Endothelial cell of umbilical vein (primary cell): Measurements from ENCODE around the gene OR8G5. TPM values are rescaled to one million over a fixed set of nuclear protein-coding genes. Genes with fewer than 3 reads are reported as not detected.

Source experiments
- BruUV-seq: library from RNA; stranded (reverse); fragments of 400-500 nt; replicated peaks from 2 replicates; lab custom pipeline; 2021; lab: Mats Ljungman, UMichigan
- CTCF ChIA-PET: fragments of 300-600, 350-600 bp; sonication (Branson Sonifier 250); formaldehyde crosslinking; loops from one replicate; lab custom pipeline; 2021; ENCODE audit warnings: antibody characterized with exemption, inconsistent platforms; lab: Charles Lee
- POLR2A ChIA-PET: fragments of 300-600, 350-600 bp; sonication (Branson Sonifier 250); formaldehyde crosslinking; loops from one replicate; lab custom pipeline; 2021; ENCODE audit warnings: antibody characterized with exemption, inconsistent platforms; lab: Charles Lee
- DNase-seq: peaks from one replicate; pipeline ENCODE4 v3.0.0-alpha.2; 2011; ENCODE audit warnings: low read depth, low spot score
- FAIRE-seq: peaks from 2 replicates; lab custom pipeline; 2011; peaks lifted over from hg19 to GRCh38; lab: Jason Lieb, UNC
- H2AFZ ChIP-seq: 2 replicates; pipeline ENCODE4 v1.6.0; 2012; ENCODE audit warnings: low read depth, low read length, control low read depth, inconsistent platforms
- H3K27ac ChIP-seq: 2 replicates; pipeline ENCODE4 v1.5.1; 2011; ENCODE audit warnings: low read depth, mild to moderate bottlenecking, control low read depth, low read length, moderate library complexity; ENCODE audit not compliant: insufficient read depth
- H3K27me3 ChIP-seq, 2 experiments: 2 replicates each; pipeline versions ENCODE4 v1.6.0 to v1.6.1; 2011; ENCODE audit warnings: low read length in 2 of 2, mixed read lengths in 1 of 2; ENCODE audit not compliant: control insufficient read depth in 2 of 2, insufficient read depth in 2 of 2
- H3K36me3 ChIP-seq, 2 experiments: 2 replicates in 1 of 2; 3 replicates in 1 of 2; pipeline ENCODE4 v1.5.1; 2011; ENCODE audit warnings: low read length in 2 of 2, mild to moderate bottlenecking in 1 of 2, moderate library complexity in 1 of 2; ENCODE audit not compliant: control insufficient read depth in 2 of 2, insufficient read depth in 2 of 2; ENCODE audit errors: extremely low read depth in 1 of 2
- H3K4me1 ChIP-seq: 3 replicates; pipeline ENCODE4 v1.5.1; 2011; ENCODE audit warnings: mild to moderate bottlenecking, low read length; ENCODE audit not compliant: control insufficient read depth, insufficient read depth; ENCODE audit errors: extremely low read depth
- H3K4me2 ChIP-seq: 2 replicates; pipeline ENCODE4 v1.6.1; 2011; ENCODE audit warnings: low read length, control low read depth, mixed read lengths; ENCODE audit not compliant: insufficient read depth
- H3K4me3 ChIP-seq, 3 experiments: fragments of 200-600 bp in 1 of 3; sonication (generic), shearing (Covaris generic) in 1 of 3; replicated peaks in 1 of 3; 2 replicates each; pipeline ENCODE4 v1.5.1; 2011 to 2016; ENCODE audit warnings: control low read depth in 3 of 3, low read length in 3 of 3, mild to moderate bottlenecking in 2 of 3, inconsistent platforms in 1 of 3, low read depth in 1 of 3, moderate library complexity in 1 of 3; ENCODE audit not compliant: insufficient read depth in 1 of 3
- H3K79me2 ChIP-seq: 2 replicates; pipeline ENCODE4 v1.6.0; 2012; ENCODE audit warnings: low read length, inconsistent platforms; ENCODE audit not compliant: control insufficient read depth, insufficient read depth
- H3K9ac ChIP-seq: replicated peaks from 2 replicates; pipeline ENCODE3; 2011; ENCODE audit warnings: low read length, control low read depth; ENCODE audit not compliant: insufficient read depth; ENCODE audit errors: extremely low read depth
- H3K9me1 ChIP-seq: replicated peaks from 3 replicates; pipeline ENCODE4 v1.6.0; 2011; ENCODE audit warnings: mild to moderate bottlenecking, low read length; ENCODE audit not compliant: control insufficient read depth, insufficient read depth; ENCODE audit errors: extremely low read depth
- H3K9me3 ChIP-seq: replicated peaks from 2 replicates; pipeline ENCODE4 v1.5.1; 2012; ENCODE audit warnings: low read length, inconsistent platforms; ENCODE audit not compliant: control insufficient read depth, insufficient read depth
- H4K20me1 ChIP-seq: replicated peaks from 2 replicates; pipeline ENCODE3; 2011; ENCODE audit warnings: mild to moderate bottlenecking, low read length; ENCODE audit not compliant: control insufficient read depth, insufficient read depth; ENCODE audit errors: extremely low read depth
- EZH2 ChIP-seq: IDR thresholded peaks from 2 replicates; pipeline ENCODE4 v1.6.1; 2012; ENCODE audit warnings: borderline replicate concordance, low read depth, mild to moderate bottlenecking, moderate library complexity, low read length, inconsistent platforms; ENCODE audit not compliant: severe bottlenecking
- FOS ChIP-seq: IDR thresholded peaks from 2 replicates; pipeline ENCODE4 v1.6.1; 2011; ENCODE audit warnings: mild to moderate bottlenecking, low read length, moderate library complexity, borderline replicate concordance; ENCODE audit not compliant: insufficient read depth
- GATA2 ChIP-seq: IDR thresholded peaks from 2 replicates; pipeline ENCODE4 v1.7.0; 2011; ENCODE audit warnings: low read depth, mild to moderate bottlenecking, moderate library complexity, mixed read lengths, low read length; ENCODE audit not compliant: insufficient read length, insufficient read depth
- JUN ChIP-seq: IDR thresholded peaks from 2 replicates; pipeline ENCODE4 v1.6.1; 2011; ENCODE audit warnings: borderline replicate concordance, low read depth; ENCODE audit not compliant: insufficient read length, insufficient read depth
- MYC ChIP-seq: IDR thresholded peaks from one replicate; pipeline ENCODE4 v1.6.1; 2011; ENCODE audit warnings: mild to moderate bottlenecking, low read depth, low read length
- POLR2A ChIP-seq: IDR thresholded peaks from 2 replicates; pipeline ENCODE4 v1.6.1; 2012; ENCODE audit warnings: low read depth, mild to moderate bottlenecking, control low read depth, low read length
- POLR2AphosphoS5 ChIP-seq: IDR thresholded peaks from 2 replicates; pipeline ENCODE4 v1.6.1; 2012; ENCODE audit warnings: low read depth, mild to moderate bottlenecking, control low read depth, low read length, moderate library complexity; ENCODE audit not compliant: insufficient read depth
- dilution Hi-C: fragments of 300-500 bp; cut with MboI; formaldehyde crosslinking; loops from one replicate; pipeline ENCODE4 v1.15.0; 2019; ENCODE audit warnings: low sequenced_read_pairs; ENCODE audit not compliant: extremely low pct_ligation_motif_present
- intact Hi-C: fragments of 100-400 bp; cut with micrococcal nuclease; formaldehyde crosslinking; loops from one replicate; pipeline ENCODE4 v1.10.0; 2022
- polyA plus RNA-seq, 4 experiments: library from polyadenylated mRNA; depleted of rRNA in 3 of 4; stranded (reverse) in 3 of 4; unstranded in 1 of 4; fragments of >200 nt; gene quantifications; 2 replicates each; pipeline versions ENCODE4 v1.2.1 to v1.2.3, GENCODE V29; 2011 to 2012; ENCODE audit warnings: missing spikeins in 1 of 4
- total RNA-seq: library from RNA; stranded (reverse); gene quantifications from 2 replicates; pipeline ENCODE4 v1.2.3, GENCODE V29; 2021
- TF ChIP-seq, protein P1 (sequence below): IDR thresholded peaks from 2 replicates; pipeline ENCODE4 v1.6.1; 2011; ENCODE audit not compliant: insufficient read depth, insufficient read length
- TF ChIP-seq, protein P2 (sequence below), 2 donors: IDR thresholded peaks; 1 replicate in 1 of 2; 2 replicates in 1 of 2; pipeline ENCODE4 v1.5.1; 2011; ENCODE audit warnings: low read length in 2 of 2, mild to moderate bottlenecking in 2 of 2, moderate library complexity in 2 of 2, control low read depth in 1 of 2, inconsistent platforms in 1 of 2, low read depth in 1 of 2; ENCODE audit not compliant: insufficient read depth in 1 of 2; ENCODE audit errors: extremely low read depth in 1 of 2

OR8G5 gene
- total and polyA plus RNA-seq, 2 donors (not counting 3 experiments of a cell fraction or from before 2014, with no cell fraction given): not detected

DNA sequence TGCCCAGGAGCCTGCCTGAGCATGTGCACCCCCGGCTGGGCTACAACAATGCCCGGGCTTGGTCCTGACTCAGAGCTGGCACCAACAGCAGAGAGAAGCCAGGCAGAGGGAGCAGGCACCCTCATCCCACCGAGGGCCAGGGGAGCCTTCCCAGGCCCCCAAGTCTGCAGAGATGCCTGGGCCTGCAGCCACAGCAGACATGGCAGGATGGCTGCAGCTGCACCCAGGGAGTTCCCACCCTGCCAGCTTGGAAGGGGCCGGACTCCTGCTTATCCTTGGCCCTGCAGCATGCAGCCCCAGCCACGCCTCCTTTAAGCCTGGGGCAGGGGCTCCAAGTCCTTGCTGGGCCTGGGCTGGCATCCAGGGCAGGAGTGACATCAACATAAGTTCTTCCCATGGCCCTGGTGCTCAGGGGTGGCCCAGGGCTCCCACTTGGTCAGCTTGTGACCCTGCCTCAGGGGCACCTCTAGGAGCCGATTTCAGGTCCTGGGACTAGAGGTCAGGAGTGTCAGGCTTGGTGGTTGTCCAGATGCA lies 46.3 kb upstream of the OR8G5 start:
- Histone ChIP-seq H3K4me3 (no peak overlapping the region), H2AFZ (no peak overlapping the region), H3K9me1 (no peaks in the 10 kb centered on the region), H3K27ac (no peak overlapping the region), H3K36me3 (no peaks in the 10 kb centered on the region), H3K9me3 (no peaks in the 10 kb centered on the region), H3K4me2 (no peak overlapping the region), H3K4me1 (no peaks in the 10 kb centered on the region), H3K79me2 (no peaks in the 10 kb centered on the region), H4K20me1 (no peaks in the 10 kb centered on the region), H3K27me3 (peaks cover 0 to 1% of the 10 kb centered on the region in 2 experiments), H3K9ac (no peak overlapping the region)
- no peak for TF ChIP-seq JUN
- TF ChIP-seq FOS: no peak
- no peak for TF ChIP-seq POLR2A
- no TSS peak for BruUV-seq
- DNase-seq (no peak), FAIRE-seq (no peak)
- intact Hi-C loops (no loop called here), dilution Hi-C loops (no loop called here)
- CTCF ChIA-PET: no interaction called here
- POLR2A ChIA-PET: no interaction called here

DNA sequence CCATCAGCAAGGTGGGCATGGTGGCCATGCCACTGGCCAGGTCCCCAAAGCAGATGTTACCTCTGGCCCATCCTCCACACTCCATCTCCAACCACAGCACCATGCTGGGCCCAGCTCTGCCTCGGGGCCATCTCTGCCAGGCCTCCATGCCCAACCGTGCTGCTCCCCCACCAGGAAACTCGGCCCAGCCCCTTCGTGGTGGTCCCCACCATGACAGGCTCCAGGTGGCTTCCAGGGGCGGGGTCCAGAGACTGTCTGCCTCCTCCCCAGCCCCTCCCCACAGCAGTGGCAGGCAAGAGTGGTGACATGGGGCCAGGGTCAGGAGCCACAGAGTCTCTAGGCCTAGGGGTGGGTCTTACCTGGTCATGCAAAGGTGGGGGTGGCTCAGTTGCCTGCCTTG lies 45.8 kb upstream of the OR8G5 start:
- H3K9ac ChIP-seq: no peak overlapping the region
- BruUV-seq: no TSS peak
- H3K27me3 ChIP-seq: peaks cover 0 to 1% of the 10 kb centered on the region in 2 experiments
- DNase-seq: no peak
- H3K9me1 ChIP-seq: no peaks in the 10 kb centered on the region
- no peaks in the 10 kb centered on the region for H4K20me1 ChIP-seq
- H3K9me3 ChIP-seq: no peaks in the 10 kb centered on the region
- POLR2A ChIA-PET: no interaction called here
- dilution Hi-C loops: no loop called here
- H3K4me1 ChIP-seq: no peaks in the 10 kb centered on the region
- no peak overlapping the region for H2AFZ ChIP-seq
- no peaks in the 10 kb centered on the region for H3K79me2 ChIP-seq
- H3K4me2 ChIP-seq: no peak overlapping the region
- intact Hi-C loops: no loop called here
- no peak for FAIRE-seq
- TF ChIP-seq MYC (no peak), GATA2 (no peak), POLR2A (no peak), JUN (no peak), EZH2 (no peak), POLR2AphosphoS5 (no peak), FOS (no peak)
- TF ChIP-seq, protein P1, sequence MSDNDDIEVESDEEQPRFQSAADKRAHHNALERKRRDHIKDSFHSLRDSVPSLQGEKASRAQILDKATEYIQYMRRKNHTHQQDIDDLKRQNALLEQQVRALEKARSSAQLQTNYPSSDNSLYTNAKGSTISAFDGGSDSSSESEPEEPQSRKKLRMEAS: no peak
- TF ChIP-seq, protein P2, sequence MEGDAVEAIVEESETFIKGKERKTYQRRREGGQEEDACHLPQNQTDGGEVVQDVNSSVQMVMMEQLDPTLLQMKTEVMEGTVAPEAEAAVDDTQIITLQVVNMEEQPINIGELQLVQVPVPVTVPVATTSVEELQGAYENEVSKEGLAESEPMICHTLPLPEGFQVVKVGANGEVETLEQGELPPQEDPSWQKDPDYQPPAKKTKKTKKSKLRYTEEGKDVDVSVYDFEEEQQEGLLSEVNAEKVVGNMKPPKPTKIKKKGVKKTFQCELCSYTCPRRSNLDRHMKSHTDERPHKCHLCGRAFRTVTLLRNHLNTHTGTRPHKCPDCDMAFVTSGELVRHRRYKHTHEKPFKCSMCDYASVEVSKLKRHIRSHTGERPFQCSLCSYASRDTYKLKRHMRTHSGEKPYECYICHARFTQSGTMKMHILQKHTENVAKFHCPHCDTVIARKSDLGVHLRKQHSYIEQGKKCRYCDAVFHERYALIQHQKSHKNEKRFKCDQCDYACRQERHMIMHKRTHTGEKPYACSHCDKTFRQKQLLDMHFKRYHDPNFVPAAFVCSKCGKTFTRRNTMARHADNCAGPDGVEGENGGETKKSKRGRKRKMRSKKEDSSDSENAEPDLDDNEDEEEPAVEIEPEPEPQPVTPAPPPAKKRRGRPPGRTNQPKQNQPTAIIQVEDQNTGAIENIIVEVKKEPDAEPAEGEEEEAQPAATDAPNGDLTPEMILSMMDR (IDR thresholded peaks at IDR 0.05; ENCODE audit: extremely low read depth in 1 of 2, insufficient read depth in 1 of 2, low read depth in 1 of 2, low read length in 2 of 2): no peak
- H3K36me3 ChIP-seq: no peaks in the 10 kb centered on the region
- no peak overlapping the region for H3K27ac ChIP-seq
- no peak overlapping the region for H3K4me3 ChIP-seq
- CTCF ChIA-PET: no interaction called here
